ENCODE results near the gene AHDC1. TPM values are rescaled to one million over a fixed set of nuclear protein-coding genes. Genes with fewer than 3 reads are reported as not detected.
"Not testable (repeated sequence)": the region's sequence is repeated elsewhere in the genome, so short reads cannot be mapped to it uniquely, and the experiment has no call there.

The AHDC1 gene
- total RNA-seq, 4 donors from 2014 or later = 25.5 to 91.4 (median 47.8) TPM

DNA sequence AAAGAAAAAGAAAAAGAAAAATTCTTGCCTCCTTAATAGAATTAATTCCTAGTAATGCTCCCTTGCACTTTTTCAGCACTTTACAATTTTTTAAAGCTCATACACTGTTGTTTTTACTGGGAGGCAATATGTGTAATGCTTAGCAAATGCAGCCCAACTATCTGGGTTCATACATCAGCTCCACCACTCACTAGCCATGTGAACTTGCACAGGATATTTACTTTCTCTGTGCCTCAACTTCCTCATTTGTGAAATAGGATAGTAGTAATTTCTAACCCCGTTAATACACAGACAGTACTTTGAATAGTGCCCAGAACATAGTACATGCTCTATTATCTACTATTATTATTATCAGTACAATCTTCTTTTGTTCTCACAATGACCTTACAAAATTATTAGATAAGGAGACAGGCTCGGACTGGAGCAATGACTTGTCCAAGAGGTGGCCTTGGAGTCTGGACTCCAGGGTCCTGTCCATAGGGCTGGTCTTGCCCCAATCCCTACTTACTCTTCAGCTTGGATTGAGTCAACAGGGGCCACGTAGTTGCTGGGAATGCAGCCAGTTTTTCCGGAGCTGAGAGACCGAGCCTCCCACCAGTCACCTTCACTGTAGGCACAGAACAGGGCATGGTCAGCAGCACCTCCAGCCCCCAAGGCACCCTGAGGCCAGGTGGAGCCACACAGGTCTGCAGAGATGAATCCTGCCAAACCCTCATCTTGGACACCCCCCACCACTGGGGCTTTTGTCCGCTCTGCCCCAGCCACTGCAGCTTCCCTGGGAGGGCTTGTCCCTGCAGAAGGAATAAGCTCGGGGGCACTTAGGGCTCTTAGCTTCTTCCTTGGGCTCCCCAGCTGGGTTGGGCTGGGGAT is 17.3 kb upstream of the AHDC1 start:
- Histone ChIP-seq H3K36me3 (no peaks in the 10 kb centered on the region), H3K4me3 (replicated peaks in 1 of 3) (no peak overlapping the region), H3K27me3 (no peaks in the 10 kb centered on the region), H3K27ac (no peak overlapping the region), H3K4me1 (no peaks in the 10 kb centered on the region), H3K9me3 (no peaks in the 10 kb centered on the region)
- 54 to 65% methylated on average over 5 to 6 of the region's 7 CpGs for WGBS, 2 donors
- DNase-seq = peak; percentile 64 to 66
- no peak for TF ChIP-seq POLR2A (IDR thresholded peaks at IDR 0.05)
- TF ChIP-seq, protein P1, sequence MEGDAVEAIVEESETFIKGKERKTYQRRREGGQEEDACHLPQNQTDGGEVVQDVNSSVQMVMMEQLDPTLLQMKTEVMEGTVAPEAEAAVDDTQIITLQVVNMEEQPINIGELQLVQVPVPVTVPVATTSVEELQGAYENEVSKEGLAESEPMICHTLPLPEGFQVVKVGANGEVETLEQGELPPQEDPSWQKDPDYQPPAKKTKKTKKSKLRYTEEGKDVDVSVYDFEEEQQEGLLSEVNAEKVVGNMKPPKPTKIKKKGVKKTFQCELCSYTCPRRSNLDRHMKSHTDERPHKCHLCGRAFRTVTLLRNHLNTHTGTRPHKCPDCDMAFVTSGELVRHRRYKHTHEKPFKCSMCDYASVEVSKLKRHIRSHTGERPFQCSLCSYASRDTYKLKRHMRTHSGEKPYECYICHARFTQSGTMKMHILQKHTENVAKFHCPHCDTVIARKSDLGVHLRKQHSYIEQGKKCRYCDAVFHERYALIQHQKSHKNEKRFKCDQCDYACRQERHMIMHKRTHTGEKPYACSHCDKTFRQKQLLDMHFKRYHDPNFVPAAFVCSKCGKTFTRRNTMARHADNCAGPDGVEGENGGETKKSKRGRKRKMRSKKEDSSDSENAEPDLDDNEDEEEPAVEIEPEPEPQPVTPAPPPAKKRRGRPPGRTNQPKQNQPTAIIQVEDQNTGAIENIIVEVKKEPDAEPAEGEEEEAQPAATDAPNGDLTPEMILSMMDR (IDR thresholded peaks at IDR 0.05) = no peak
- intact Hi-C loops (cut with DNase I) = no loop called here

DNA sequence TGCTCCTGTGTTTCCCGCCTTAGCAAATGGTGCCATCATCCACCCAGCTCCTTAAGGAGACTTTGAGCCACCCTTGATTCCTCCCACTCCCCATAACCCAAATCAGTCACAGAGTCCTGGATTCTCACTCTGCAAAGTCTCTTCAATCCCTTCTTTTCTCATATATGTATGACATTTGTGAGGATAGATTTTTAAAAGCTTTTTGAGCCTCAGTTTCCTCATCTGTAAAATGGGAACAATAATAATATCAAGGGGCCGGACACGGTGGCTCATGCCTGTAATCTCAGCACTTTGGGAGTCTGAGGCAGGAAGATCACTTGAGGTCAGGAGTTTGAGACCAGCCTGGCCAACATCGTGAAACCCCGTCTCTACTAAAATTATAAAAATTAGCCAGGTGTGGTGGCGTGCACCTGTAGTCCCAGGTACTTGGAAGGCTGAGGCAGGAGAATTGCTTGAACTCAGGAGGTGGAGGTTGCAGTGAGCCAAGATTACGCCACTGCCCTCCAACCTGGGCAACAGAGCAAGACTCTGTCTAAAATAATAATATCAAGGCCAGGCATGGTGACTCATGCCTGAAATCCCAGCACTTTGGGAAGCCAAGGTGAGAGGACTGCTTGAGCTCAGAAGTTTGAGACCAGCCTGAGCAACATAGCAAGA is 16.0 kb upstream of the AHDC1 start:
- H3K27ac ChIP-seq; H3K9me3 ChIP-seq; H3K4me1 ChIP-seq; intact Hi-C loops (cut with DNase I); H3K36me3 ChIP-seq; H3K27me3 ChIP-seq; DNase-seq; H3K4me3 ChIP-seq (replicated peaks in 1 of 3): not testable (repeated sequence)
- WGBS, 2 donors = 95 to 98% methylated on average over 7 of the region's 7 CpGs

DNA sequence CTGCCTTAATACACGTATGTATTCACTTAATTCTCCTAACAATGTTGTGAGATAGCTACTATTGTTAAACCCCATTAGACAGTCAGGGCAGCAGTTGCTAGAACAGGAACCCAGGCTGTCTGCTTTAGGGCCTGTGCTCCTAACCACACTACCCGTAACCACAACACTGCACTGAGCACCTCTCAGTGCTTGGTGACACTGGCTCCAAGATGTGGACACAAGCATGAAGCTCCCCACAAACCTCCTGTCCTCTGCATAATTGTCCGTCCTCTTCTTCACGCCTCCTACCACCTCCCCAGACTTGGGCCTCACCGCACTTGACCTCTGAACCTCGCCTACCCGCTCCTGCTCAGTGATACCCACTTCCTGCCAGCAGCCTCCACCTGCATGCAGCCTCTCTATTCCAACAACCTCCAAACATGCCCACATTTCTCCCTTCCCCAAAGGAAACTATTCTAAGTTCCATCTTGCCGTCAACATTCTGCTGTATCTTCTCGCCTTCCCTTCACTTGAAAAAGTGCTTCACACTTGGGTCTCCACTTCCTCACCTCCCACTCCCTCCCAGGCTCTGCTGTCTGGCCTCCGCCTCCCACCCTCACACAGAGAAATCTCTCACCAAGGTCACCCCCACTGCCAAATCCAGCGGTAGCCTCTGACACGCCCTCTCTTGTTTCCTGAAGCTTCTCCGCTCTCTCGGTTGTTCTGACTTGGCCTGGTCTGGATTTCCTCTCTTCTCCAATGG is 14.6 kb upstream of the AHDC1 start:
- Histone ChIP-seq H3K4me3 (replicated peaks in 1 of 3) (no peak overlapping the region), H3K27ac (no peak overlapping the region), H3K27me3 (no peaks in the 10 kb centered on the region), H3K36me3 (no peaks in the 10 kb centered on the region), H3K9me3 (no peaks in the 10 kb centered on the region), H3K4me1 (peaks cover 4 to 6% of the 10 kb centered on the region in 2 donors)
- TF ChIP-seq, protein P1 (IDR thresholded peaks at IDR 0.05) = no peak
- TF ChIP-seq POLR2A (IDR thresholded peaks at IDR 0.05) = no peak
- 83 to 90% methylated on average over 14 of the region's 14 CpGs for WGBS, 2 donors
- no peak for DNase-seq
- intact Hi-C loops (cut with DNase I) = no loop called here

DNA sequence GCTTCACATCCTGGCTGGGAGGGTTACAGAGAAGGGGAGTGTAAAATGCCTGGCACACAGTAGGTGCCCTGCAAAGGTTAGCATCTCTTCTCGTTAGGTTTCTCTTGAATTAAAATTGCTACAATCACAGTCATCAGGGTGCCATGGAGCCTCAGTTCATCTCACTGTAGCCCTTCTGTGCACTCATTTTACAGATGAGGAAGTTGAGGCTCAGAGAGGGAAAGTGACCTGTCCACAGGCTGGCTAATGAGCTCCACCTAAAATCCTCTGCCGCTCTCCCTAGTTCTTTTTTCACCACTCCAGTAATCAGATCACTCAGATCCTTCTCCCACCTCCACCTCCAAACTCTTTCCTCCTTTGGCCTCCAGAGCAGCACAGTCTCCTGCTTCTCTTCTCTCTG is 13.5 kb upstream of the AHDC1 start:
- WGBS, 2 donors = 96 to 98% methylated on average over 2 of the region's 2 CpGs
- H3K36me3 ChIP-seq = no peaks in the 10 kb centered on the region
- H3K27ac ChIP-seq = no peak overlapping the region
- no peak overlapping the region for H3K4me3 ChIP-seq (replicated peaks in 1 of 3)
- DNase-seq = no peak
- intact Hi-C loops (cut with DNase I) = no loop called here
- peaks cover 4 to 6% of the 10 kb centered on the region in 2 donors for H3K4me1 ChIP-seq
- no peaks in the 10 kb centered on the region for H3K9me3 ChIP-seq
- H3K27me3 ChIP-seq = no peaks in the 10 kb centered on the region
- TF ChIP-seq POLR2A (IDR thresholded peaks at IDR 0.05) = no peak
- TF ChIP-seq, protein P1 (IDR thresholded peaks at IDR 0.05) = no peak

DNA sequence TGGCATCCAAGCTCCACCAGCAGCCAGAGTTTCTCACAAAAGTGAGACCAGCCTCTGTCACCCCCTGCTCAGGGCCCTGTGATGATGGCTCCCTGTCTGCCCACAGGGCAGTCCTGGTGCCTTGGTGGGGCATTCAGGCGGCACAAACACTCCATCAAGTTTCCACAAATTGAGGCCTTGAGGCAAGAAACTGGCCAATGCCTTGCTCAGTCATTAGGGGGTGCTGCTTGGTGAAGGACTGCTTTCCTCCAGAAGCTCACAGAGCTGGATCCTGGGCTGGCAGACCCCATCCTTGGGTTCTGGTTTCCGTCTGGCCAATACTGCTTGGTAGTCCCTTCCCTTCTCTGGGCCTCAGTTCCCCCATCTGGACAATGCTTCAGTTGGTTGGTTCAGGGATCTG is 12.5 kb upstream of the AHDC1 start:
- Histone ChIP-seq H3K27me3 (no peaks in the 10 kb centered on the region), H3K9me3 (no peaks in the 10 kb centered on the region), H3K36me3 (no peaks in the 10 kb centered on the region), H3K27ac (no peak overlapping the region), H3K4me1 (peaks cover 4 to 6% of the 10 kb centered on the region in 2 donors), H3K4me3 (replicated peaks in 1 of 3) (no peak overlapping the region)
- WGBS, 2 donors = 100% methylated on average over 1 to 2 of the region's 2 CpGs
- intact Hi-C loops (cut with DNase I) = no loop called here
- no peak for DNase-seq
- TF ChIP-seq, protein P1 (IDR thresholded peaks at IDR 0.05) = no peak
- TF ChIP-seq POLR2A (IDR thresholded peaks at IDR 0.05) = no peak
